NK-92 (cell line): ENCODE measurements around the gene ZNF684.
"Not testable (repeated sequence)": the region's sequence is repeated elsewhere in the genome, so short reads cannot be mapped to it uniquely, and the experiment has no call there.

Experiments used
- DNase-seq: peaks from one replicate; lab custom pipeline; 2025; ENCODE audit not compliant: unreplicated experiment; lab: John Stamatoyannopoulos, UW

Gene ZNF684

DNA sequence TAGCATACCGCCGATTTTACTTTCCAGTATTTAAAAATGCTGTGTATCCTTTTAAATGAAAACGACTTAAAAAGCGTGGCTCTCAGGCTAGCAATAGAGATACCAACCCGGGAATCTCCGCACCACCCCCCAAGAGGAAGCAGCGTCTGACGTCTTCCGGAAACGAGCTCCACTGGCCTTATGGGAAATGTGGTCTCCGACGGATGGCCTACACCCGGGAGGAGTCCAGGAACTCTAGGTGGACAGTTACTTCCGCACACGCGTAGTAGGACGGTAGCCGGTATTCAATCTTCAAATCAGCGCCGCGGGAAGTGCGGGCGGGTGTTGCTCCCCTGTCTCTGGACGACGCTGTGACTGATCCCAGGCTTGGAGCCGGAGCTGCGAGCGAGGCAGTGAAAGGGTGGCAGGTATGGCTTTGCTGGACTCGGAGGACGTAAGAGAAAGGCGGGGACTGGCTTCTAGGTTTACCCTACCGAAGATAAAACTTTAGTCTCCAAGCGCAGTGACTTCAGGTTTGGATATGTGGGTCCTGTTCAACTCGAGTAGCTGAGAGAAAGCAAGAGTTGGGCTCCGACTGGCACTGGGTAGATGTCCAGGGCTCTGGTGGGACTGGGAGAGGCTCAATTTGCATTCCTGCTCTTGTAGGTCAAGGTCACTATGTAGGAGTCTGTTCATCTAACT, at the start of gene ZNF684:
Gene ZNF684, plus strand, starts transcription at position 257 of the 681 bp plus-strand sequence. CDS start 1,530 bp downstream, outside the sequence.
- DNase-seq = peak; percentile 10

GRCh38 chr1:40495315-40495903, 36.0 kb upstream of the ZNF684 start:
- DNase-seq = no peak

GRCh38 chr1:40502651-40503050, 28.8 kb upstream of the ZNF684 start:
- DNase-seq = not testable (repeated sequence)

DNA sequence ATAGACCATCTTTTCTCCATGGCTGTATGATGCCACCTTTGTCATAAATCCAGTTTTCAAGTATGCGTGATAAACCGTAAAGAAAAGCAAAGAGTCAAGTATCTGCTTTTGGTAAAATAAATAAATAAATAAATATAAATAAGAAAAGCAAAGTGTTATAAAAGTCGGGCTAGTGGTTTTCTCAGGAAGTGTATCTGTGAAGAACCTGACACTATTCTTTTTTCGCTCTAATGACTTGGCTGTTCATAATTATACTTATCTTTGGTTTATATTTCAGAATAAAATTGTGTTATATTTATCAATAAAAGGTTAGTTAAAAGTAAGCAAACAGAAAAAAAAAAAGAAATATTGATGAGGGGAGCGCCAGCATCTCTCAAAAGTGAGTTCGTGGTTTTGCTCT, 23.5 kb upstream of the ZNF684 start:
- DNase-seq = no peak

- no peak for DNase-seq
These were observed 22.8 kb upstream of the ZNF684 start, which contains the start of gene EXO5 for GRCh38 chr1:40508375-40509341. EXO5 (plus strand) TSS chr1:40508767; CDS start chr1:40514545, 5,778 bp downstream.

- DNase-seq = no peak
These were observed 11.9 kb upstream of the ZNF684 start for GRCh38 chr1:40519517-40519916.

GRCh38 chr1:40530735-40531380, 579 bp upstream of the ZNF684 start:
- DNase-seq = no peak

DNA sequence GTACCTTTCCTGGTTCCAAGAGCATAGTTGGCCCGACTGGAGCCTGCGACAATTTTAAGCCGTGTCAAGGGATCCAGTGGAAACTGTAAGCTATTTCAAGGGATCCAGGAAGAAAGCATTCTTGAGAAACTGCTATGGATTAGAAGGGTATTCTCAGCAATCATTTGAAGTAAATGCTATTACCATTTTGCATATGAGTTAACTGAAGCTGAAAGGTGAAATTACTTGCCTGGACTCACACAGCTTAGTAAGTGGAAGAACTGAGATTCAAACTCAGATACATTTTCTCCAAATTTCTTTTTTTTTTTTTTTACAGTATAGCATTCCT, 589 bp downstream of the ZNF684 start:
- no peak for DNase-seq

- DNase-seq = no peak
These were observed 1.5 kb downstream of the ZNF684 start for GRCh38 chr1:40532844-40533424.

DNA sequence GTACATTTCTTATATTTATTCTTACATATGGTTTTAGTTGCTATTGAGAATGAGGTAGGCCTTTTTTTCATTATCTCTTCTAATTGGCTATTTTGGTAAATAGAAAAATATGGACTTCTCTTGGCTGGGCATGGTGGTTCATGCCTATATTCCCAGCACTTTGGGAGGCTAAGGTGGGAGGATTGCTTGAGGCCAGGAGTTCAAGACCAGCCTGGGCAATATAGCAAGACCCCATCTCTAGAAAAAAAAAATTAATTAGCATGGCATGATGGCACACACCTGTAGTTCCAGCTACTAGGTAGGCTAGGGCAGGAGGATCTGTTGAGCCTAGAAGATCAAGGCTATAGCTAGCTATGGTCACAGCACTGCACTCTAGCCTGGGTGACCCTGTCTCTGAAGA, 3.2 kb downstream of the ZNF684 start:
- no peak for DNase-seq

DNA sequence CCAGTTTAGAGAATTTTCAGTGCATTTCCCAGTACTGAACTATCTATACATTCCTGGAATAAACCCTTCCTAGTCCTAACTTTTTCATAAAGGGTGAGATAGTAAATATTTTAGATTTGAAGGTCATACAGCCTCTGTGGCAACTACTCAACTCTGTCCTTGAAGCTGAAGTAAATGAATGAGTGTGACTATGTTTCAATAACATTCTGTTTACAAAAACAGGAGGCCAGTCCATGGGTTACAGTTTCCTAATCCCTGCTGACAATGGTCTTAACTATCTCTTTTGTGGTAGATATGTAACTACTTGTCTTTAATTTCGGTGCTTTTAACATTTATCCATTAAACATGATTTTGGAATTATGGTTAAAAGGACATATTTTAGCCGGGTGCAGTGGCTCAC, 4.3 kb downstream of the ZNF684 start:
- DNase-seq = no peak

DNA sequence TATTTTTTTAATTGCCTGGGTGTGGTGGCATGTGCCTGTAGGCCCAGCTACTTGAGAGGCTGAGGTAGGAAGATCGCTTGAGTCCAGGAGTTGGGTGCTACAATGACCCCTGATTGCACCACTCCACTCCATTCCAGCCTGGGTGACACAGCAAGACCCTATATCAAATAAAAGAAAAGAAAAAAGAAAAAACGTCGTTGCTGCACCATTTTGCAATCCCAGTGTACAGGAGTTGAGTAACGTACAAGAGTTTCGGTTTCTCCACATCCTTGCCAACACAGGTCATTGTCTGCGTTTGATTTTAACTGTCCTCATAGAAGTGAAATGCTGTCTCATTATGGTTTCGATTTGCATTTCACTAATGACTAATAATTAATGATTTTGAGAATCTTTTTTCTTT, 7.9 kb downstream of the ZNF684 start:
- DNase-seq = no peak

GRCh38 chr1:40546957-40547356, 15.5 kb downstream of the ZNF684 start:
- DNase-seq = no peak

GRCh38 chr1:40553017-40553416, 21.6 kb downstream of the ZNF684 start:
- no peak for DNase-seq

GRCh38 chr1:40554807-40555206, 23.4 kb downstream of the ZNF684 start:
- not testable (repeated sequence) for DNase-seq

- DNase-seq = no peak
These were observed 24.7 kb downstream of the ZNF684 start for GRCh38 chr1:40556121-40556520.

DNA sequence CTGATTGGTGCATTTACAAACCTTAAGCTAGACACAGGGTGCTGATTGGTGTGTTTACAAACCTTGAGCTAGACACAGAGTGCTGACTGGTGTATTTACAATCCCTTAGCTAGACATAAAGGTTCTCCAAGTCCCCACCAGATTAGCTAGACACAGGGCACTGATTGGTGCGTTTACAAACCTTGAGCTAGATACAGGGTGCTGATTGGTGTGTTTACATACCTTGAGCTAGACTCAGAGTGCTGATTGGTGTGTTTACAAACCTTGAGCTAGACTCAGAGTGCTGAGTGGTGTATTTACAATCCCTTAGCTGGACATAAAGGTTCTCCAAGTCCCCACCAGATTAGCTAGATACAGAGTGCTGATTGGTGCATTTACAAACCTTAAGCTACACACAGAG, 26.8 kb downstream of the ZNF684 start:
- not testable (repeated sequence) for DNase-seq

DNA sequence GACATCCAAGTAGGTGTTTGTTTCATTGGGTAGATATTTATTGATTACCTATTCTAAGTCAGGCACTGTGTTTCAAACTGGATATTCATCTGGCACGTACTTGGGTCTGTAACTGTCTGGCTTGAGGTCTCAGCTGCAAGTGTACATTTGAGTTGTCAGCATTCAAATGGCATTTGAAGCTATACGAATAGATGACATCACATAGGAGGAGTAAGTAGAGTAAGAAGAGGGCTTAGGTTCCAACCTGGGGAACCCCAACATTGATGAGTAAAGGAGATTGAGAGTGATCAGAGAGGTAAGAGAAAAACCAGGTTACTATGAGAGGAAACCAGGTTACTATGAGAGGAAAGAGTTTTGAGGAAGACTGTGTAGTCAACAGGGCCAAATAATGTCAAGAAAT, 30.7 kb downstream of the ZNF684 start:
- DNase-seq = no peak

DNA sequence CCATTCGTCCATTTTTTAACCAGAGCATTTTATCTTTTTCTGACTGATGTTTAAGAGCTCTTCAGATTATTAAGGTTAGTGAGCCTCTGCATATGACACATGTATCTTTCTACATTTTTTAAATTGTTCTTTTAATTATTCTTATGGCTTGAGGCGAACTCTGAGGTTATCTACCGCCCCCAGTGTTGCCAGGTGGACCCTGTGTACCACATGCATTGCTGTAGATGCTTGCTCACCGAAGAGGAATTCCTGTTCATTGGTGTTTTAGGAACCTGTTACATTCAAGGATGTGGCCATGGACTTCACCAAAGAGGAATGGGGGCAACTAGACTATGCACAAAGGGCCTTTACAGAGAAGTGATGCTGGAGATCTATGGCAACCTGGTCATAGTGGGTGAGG, 31.8 kb downstream of the ZNF684 start:
- DNase-seq = no peak

- DNase-seq = no peak
These were observed 33.1 kb downstream of the ZNF684 start for GRCh38 chr1:40564506-40564905.

- DNase-seq = no peak
These were observed 33.5 kb downstream of the ZNF684 start for GRCh38 chr1:40564913-40565312.
